ENCODE results near the gene PRKCZ. TPM values are rescaled to one million over a fixed set of nuclear protein-coding genes. Genes with fewer than 3 reads are reported as not detected.

The PRKCZ gene
- polyA plus RNA-seq, 3 donors: 0.74 to 1.9 (median 1.4) TPM

- peak overlapping the region in 2 of 3 experiments; percentile 27 to 80 for H3K4me3 ChIP-seq (replicated peaks in 1 of 3; ENCODE audit: low read depth in 2 of 3, low read length in 3 of 3)
- Mint-ChIP-seq H3K27me3 (ENCODE audit: low read depth in 3 of 3) (peaks cover 1 to 16% (median 2%) of the 10 kb centered on the region in 3 donors), H3K27ac (peak overlapping the region; percentile 38 to 92 (median 88)), H3K36me3 (peaks cover 21 to 39% of the 10 kb centered on the region in 2 donors), H3K9me3 (peaks cover 0 to 5% (median 0%) of the 10 kb centered on the region in 7 donors), H3K4me3 (peak overlapping the region; percentile 99 to 100), H3K4me1 (peaks cover 80% of the 10 kb centered on the region)
- H3K9me3 ChIP-seq (replicated peaks in 1 of 2; ENCODE audit: control insufficient read depth in 1 of 2, insufficient read depth in 1 of 2, low read length in 2 of 2): no peaks in the 10 kb centered on the region
- H3K4me1 ChIP-seq (ENCODE audit: control insufficient read depth in 1 of 2, insufficient read depth in 2 of 2, low read length in 2 of 2): peaks cover 83 to 87% of the 10 kb centered on the region in 2 donors
- TF ChIP-seq, protein P1, sequence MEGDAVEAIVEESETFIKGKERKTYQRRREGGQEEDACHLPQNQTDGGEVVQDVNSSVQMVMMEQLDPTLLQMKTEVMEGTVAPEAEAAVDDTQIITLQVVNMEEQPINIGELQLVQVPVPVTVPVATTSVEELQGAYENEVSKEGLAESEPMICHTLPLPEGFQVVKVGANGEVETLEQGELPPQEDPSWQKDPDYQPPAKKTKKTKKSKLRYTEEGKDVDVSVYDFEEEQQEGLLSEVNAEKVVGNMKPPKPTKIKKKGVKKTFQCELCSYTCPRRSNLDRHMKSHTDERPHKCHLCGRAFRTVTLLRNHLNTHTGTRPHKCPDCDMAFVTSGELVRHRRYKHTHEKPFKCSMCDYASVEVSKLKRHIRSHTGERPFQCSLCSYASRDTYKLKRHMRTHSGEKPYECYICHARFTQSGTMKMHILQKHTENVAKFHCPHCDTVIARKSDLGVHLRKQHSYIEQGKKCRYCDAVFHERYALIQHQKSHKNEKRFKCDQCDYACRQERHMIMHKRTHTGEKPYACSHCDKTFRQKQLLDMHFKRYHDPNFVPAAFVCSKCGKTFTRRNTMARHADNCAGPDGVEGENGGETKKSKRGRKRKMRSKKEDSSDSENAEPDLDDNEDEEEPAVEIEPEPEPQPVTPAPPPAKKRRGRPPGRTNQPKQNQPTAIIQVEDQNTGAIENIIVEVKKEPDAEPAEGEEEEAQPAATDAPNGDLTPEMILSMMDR (IDR thresholded peaks at IDR 0.05): no peak
- intact Hi-C loops (cut with micrococcal nuclease): no loop called here
- peaks cover 74% of the 10 kb centered on the region for H3K79me2 ChIP-seq (ENCODE audit: insufficient read depth, low read length)
- no peaks in the 10 kb centered on the region for H3K27me3 ChIP-seq (ENCODE audit: control insufficient read depth in 2 of 2, insufficient read depth in 2 of 2, low read length in 2 of 2)
- WGBS (ENCODE audit: insufficient coverage): 54% methylated on average over 11 of the region's 17 CpGs
- H3K9ac ChIP-seq (ENCODE audit: insufficient read depth, low read length, poor library complexity, severe bottlenecking): no peak overlapping the region
- H2AFZ ChIP-seq (ENCODE audit: insufficient read depth, low read depth, low read length, poor library complexity, severe bottlenecking): no peak overlapping the region
- peak overlapping the region in 1 of 2 donors; percentile 23 for H3K27ac ChIP-seq (ENCODE audit: low read depth in 1 of 2, low read length in 2 of 2)
- H3K4me2 ChIP-seq (replicated peaks; ENCODE audit: extremely low read depth, low read length, poor library complexity, severe bottlenecking): peak overlapping the region; percentile 93
- DNase-seq: no peak
- H3K36me3 ChIP-seq (replicated peaks in 1 of 2; ENCODE audit: control insufficient read depth in 1 of 2, insufficient read depth in 2 of 2, low read length in 2 of 2): no peaks in the 10 kb centered on the region
- H4K20me1 ChIP-seq (ENCODE audit: insufficient read depth, low read length): peaks cover 83% of the 10 kb centered on the region
Measured at GRCh38 chr1:2232255-2232915, 182.2 kb downstream of the PRKCZ start.

GRCh38 chr1:2232916-2233438 lies 182.8 kb downstream of the PRKCZ start:
- Histone ChIP-seq H2AFZ (ENCODE audit: insufficient read depth, low read depth, low read length, poor library complexity, severe bottlenecking) (no peak overlapping the region), H3K9me3 (replicated peaks in 1 of 2; ENCODE audit: control insufficient read depth in 1 of 2, insufficient read depth in 1 of 2, low read length in 2 of 2) (no peaks in the 10 kb centered on the region), H4K20me1 (ENCODE audit: insufficient read depth, low read length) (peaks cover 88% of the 10 kb centered on the region), H3K4me3 (replicated peaks in 1 of 3; ENCODE audit: low read depth in 2 of 3, low read length in 3 of 3) (peak overlapping the region in 1 of 3 experiments; percentile 80), H3K27me3 (ENCODE audit: control insufficient read depth in 2 of 2, insufficient read depth in 2 of 2, low read length in 2 of 2) (no peaks in the 10 kb centered on the region), H3K4me2 (replicated peaks; ENCODE audit: extremely low read depth, low read length, poor library complexity, severe bottlenecking) (peak overlapping the region; percentile 93), H3K36me3 (replicated peaks in 1 of 2; ENCODE audit: control insufficient read depth in 1 of 2, insufficient read depth in 2 of 2, low read length in 2 of 2) (no peaks in the 10 kb centered on the region), H3K79me2 (ENCODE audit: insufficient read depth, low read length) (peaks cover 80% of the 10 kb centered on the region), H3K4me1 (ENCODE audit: control insufficient read depth in 1 of 2, insufficient read depth in 2 of 2, low read length in 2 of 2) (peaks cover 89 to 93% of the 10 kb centered on the region in 2 donors), H3K27ac (ENCODE audit: low read depth in 1 of 2, low read length in 2 of 2) (no peak overlapping the region), H3K9ac (ENCODE audit: insufficient read depth, low read length, poor library complexity, severe bottlenecking) (peak overlapping the region; percentile 67)
- TF ChIP-seq, protein P1 (IDR thresholded peaks at IDR 0.05): no peak
- Mint-ChIP-seq H3K36me3 (peaks cover 24 to 43% of the 10 kb centered on the region in 2 donors), H3K27me3 (ENCODE audit: low read depth in 3 of 3) (peaks cover 1 to 16% (median 2%) of the 10 kb centered on the region in 3 donors), H3K27ac (peak overlapping the region; percentile 77 to 95 (median 92)), H3K9me3 (peaks cover 0 to 5% (median 0%) of the 10 kb centered on the region in 7 donors), H3K4me3 (peak overlapping the region; percentile 99 to 100), H3K4me1 (peaks cover 84% of the 10 kb centered on the region)
- intact Hi-C loops (cut with micrococcal nuclease): no loop called here
- 40% methylated on average over 17 of the region's 23 CpGs for WGBS (ENCODE audit: insufficient coverage)
- no peak for DNase-seq
